Measurements from ENCODE around the gene NPTXR.

NPTXR gene

GRCh38 chr22:38775656-38776055 lies 68.2 kb downstream of the NPTXR start:
- H2AFZ ChIP-seq (ENCODE audit: insufficient read depth, low read length, poor library complexity) = no peak overlapping the region
- no peak overlapping the region for H3K4ac ChIP-seq (ENCODE audit: low read depth, low read length)
- H3K79me1 ChIP-seq (ENCODE audit: low read length) = no peaks in the 10 kb centered on the region
- H2BK12ac ChIP-seq (ENCODE audit: low read length) = no peak overlapping the region
- H3K23ac ChIP-seq (ENCODE audit: low read length) = no peak overlapping the region
- H3K27me3 ChIP-seq (ENCODE audit: insufficient read depth, low read length) = no peaks in the 10 kb centered on the region
- no peak for DNase-seq
- H3K9ac ChIP-seq (ENCODE audit: low read length) = no peak overlapping the region
- no peak overlapping the region for H4K12ac ChIP-seq (ENCODE audit: low read depth, low read length)
- peaks cover 0 to 11% of the 10 kb centered on the region in 2 experiments for H3K36me3 ChIP-seq (ENCODE audit: control insufficient read depth in 1 of 2, insufficient read depth in 2 of 2, low read length in 2 of 2)
- H3K14ac ChIP-seq (ENCODE audit: low read length) = no peak overlapping the region
- H3K4me2 ChIP-seq (ENCODE audit: low read length) = no peak overlapping the region
- no peaks in the 10 kb centered on the region for H3K9me3 ChIP-seq (ENCODE audit: insufficient read depth, low read depth, low read length)
- no peak overlapping the region for H2BK120ac ChIP-seq (ENCODE audit: insufficient read depth, low read length, poor library complexity)
- H3K27ac ChIP-seq (ENCODE audit: low read depth, low read length) = no peak overlapping the region
- no peak overlapping the region for H4K8ac ChIP-seq (ENCODE audit: low read depth, low read length)
- no peaks in the 10 kb centered on the region for H3K4me1 ChIP-seq (ENCODE audit: control insufficient read depth in 1 of 2, insufficient read depth in 2 of 2, low read length in 2 of 2)
- H3K4me3 ChIP-seq (ENCODE audit: low read depth, low read length) = no peak overlapping the region
- no peaks in the 10 kb centered on the region for H3K79me2 ChIP-seq (ENCODE audit: control insufficient read depth, insufficient read depth, low read length, poor library complexity)
- no CpG with 5 or more reads among the region's 13 CpGs for WGBS (ENCODE audit: extremely low coverage, insufficient coverage, insufficient read length)
- H2AK5ac ChIP-seq (ENCODE audit: low read length) = no peak overlapping the region
- no peak overlapping the region for H2BK5ac ChIP-seq (ENCODE audit: low read depth, low read length, poor library complexity)
- H4K91ac ChIP-seq (ENCODE audit: low read depth, low read length) = no peak overlapping the region
- H3K18ac ChIP-seq (ENCODE audit: low read length) = no peak overlapping the region

GRCh38 chr22:38774496-38775166 lies 69.2 kb downstream of the NPTXR start:
- no peak overlapping the region for H3K4me2 ChIP-seq (ENCODE audit: low read length)
- H3K4me1 ChIP-seq (ENCODE audit: control insufficient read depth in 1 of 2, insufficient read depth in 2 of 2, low read length in 2 of 2) = no peaks in the 10 kb centered on the region
- H3K14ac ChIP-seq (ENCODE audit: low read length) = no peak overlapping the region
- no peak overlapping the region for H2AFZ ChIP-seq (ENCODE audit: insufficient read depth, low read length, poor library complexity)
- no peak overlapping the region for H2BK120ac ChIP-seq (ENCODE audit: insufficient read depth, low read length, poor library complexity)
- H2AK5ac ChIP-seq (ENCODE audit: low read length) = no peak overlapping the region
- H4K8ac ChIP-seq (ENCODE audit: low read depth, low read length) = no peak overlapping the region
- H2BK5ac ChIP-seq (ENCODE audit: low read depth, low read length, poor library complexity) = no peak overlapping the region
- H3K23ac ChIP-seq (ENCODE audit: low read length) = no peak overlapping the region
- peaks cover 0 to 4% of the 10 kb centered on the region in 2 experiments for H3K36me3 ChIP-seq (ENCODE audit: control insufficient read depth in 1 of 2, insufficient read depth in 2 of 2, low read length in 2 of 2)
- H3K9me3 ChIP-seq (ENCODE audit: insufficient read depth, low read depth, low read length) = no peaks in the 10 kb centered on the region
- no peak overlapping the region for H3K9ac ChIP-seq (ENCODE audit: low read length)
- no CpG with 5 or more reads among the region's 11 CpGs for WGBS (ENCODE audit: extremely low coverage, insufficient coverage, insufficient read length)
- DNase-seq = no peak
- H4K12ac ChIP-seq (ENCODE audit: low read depth, low read length) = no peak overlapping the region
- no peak overlapping the region for H4K91ac ChIP-seq (ENCODE audit: low read depth, low read length)
- no peak overlapping the region for H3K27ac ChIP-seq (ENCODE audit: low read depth, low read length)
- no peak overlapping the region for H3K18ac ChIP-seq (ENCODE audit: low read length)
- no peaks in the 10 kb centered on the region for H3K79me1 ChIP-seq (ENCODE audit: low read length)
- no peaks in the 10 kb centered on the region for H3K79me2 ChIP-seq (ENCODE audit: control insufficient read depth, insufficient read depth, low read length, poor library complexity)
- no peaks in the 10 kb centered on the region for H3K27me3 ChIP-seq (ENCODE audit: insufficient read depth, low read length)
- H3K4me3 ChIP-seq (ENCODE audit: low read depth, low read length) = no peak overlapping the region
- no peak overlapping the region for H2BK12ac ChIP-seq (ENCODE audit: low read length)
- no peak overlapping the region for H3K4ac ChIP-seq (ENCODE audit: low read depth, low read length)

GRCh38 chr22:38773363-38773946 lies 70.4 kb downstream of the NPTXR start:
- Histone ChIP-seq H3K9me3 (ENCODE audit: insufficient read depth, low read depth, low read length) (no peaks in the 10 kb centered on the region), H3K4ac (ENCODE audit: low read depth, low read length) (no peak overlapping the region), H4K8ac (ENCODE audit: low read depth, low read length) (no peak overlapping the region), H2AK5ac (ENCODE audit: low read length) (no peak overlapping the region), H3K4me3 (ENCODE audit: low read depth, low read length) (no peak overlapping the region), H4K91ac (ENCODE audit: low read depth, low read length) (no peak overlapping the region), H3K14ac (ENCODE audit: low read length) (no peak overlapping the region), H4K12ac (ENCODE audit: low read depth, low read length) (no peak overlapping the region), H3K4me1 (ENCODE audit: control insufficient read depth in 1 of 2, insufficient read depth in 2 of 2, low read length in 2 of 2) (no peaks in the 10 kb centered on the region), H3K27ac (ENCODE audit: low read depth, low read length) (no peak overlapping the region), H3K36me3 (ENCODE audit: control insufficient read depth in 1 of 2, insufficient read depth in 2 of 2, low read length in 2 of 2) (no peaks in the 10 kb centered on the region), H2AFZ (ENCODE audit: insufficient read depth, low read length, poor library complexity) (no peak overlapping the region), H3K27me3 (ENCODE audit: insufficient read depth, low read length) (no peaks in the 10 kb centered on the region), H3K18ac (ENCODE audit: low read length) (no peak overlapping the region), H3K79me1 (ENCODE audit: low read length) (no peaks in the 10 kb centered on the region), H2BK12ac (ENCODE audit: low read length) (no peak overlapping the region), H3K9ac (ENCODE audit: low read length) (no peak overlapping the region), H3K79me2 (ENCODE audit: control insufficient read depth, insufficient read depth, low read length, poor library complexity) (no peaks in the 10 kb centered on the region), H3K4me2 (ENCODE audit: low read length) (no peak overlapping the region), H3K23ac (ENCODE audit: low read length) (no peak overlapping the region), H2BK120ac (ENCODE audit: insufficient read depth, low read length, poor library complexity) (no peak overlapping the region), H2BK5ac (ENCODE audit: low read depth, low read length, poor library complexity) (no peak overlapping the region)
- DNase-seq = no peak
- WGBS (ENCODE audit: extremely low coverage, insufficient coverage, insufficient read length) = no CpG with 5 or more reads among the region's 4 CpGs

- H3K79me2 ChIP-seq (ENCODE audit: control insufficient read depth, insufficient read depth, low read length, poor library complexity) = no peaks in the 10 kb centered on the region
- H3K14ac ChIP-seq (ENCODE audit: low read length) = no peak overlapping the region
- no peak overlapping the region for H4K91ac ChIP-seq (ENCODE audit: low read depth, low read length)
- H2BK12ac ChIP-seq (ENCODE audit: low read length) = no peak overlapping the region
- H3K4ac ChIP-seq (ENCODE audit: low read depth, low read length) = no peak overlapping the region
- H2AK5ac ChIP-seq (ENCODE audit: low read length) = no peak overlapping the region
- H3K18ac ChIP-seq (ENCODE audit: low read length) = no peak overlapping the region
- H3K9ac ChIP-seq (ENCODE audit: low read length) = no peak overlapping the region
- H3K23ac ChIP-seq (ENCODE audit: low read length) = no peak overlapping the region
- DNase-seq = no peak
- H4K8ac ChIP-seq (ENCODE audit: low read depth, low read length) = no peak overlapping the region
- H3K4me1 ChIP-seq (ENCODE audit: control insufficient read depth in 1 of 2, insufficient read depth in 2 of 2, low read length in 2 of 2) = no peaks in the 10 kb centered on the region
- no peaks in the 10 kb centered on the region for H3K27me3 ChIP-seq (ENCODE audit: insufficient read depth, low read length)
- no peaks in the 10 kb centered on the region for H3K79me1 ChIP-seq (ENCODE audit: low read length)
- no CpG with 5 or more reads among the region's 8 CpGs for WGBS (ENCODE audit: extremely low coverage, insufficient coverage, insufficient read length)
- no peak overlapping the region for H2AFZ ChIP-seq (ENCODE audit: insufficient read depth, low read length, poor library complexity)
- H3K27ac ChIP-seq (ENCODE audit: low read depth, low read length) = no peak overlapping the region
- H2BK5ac ChIP-seq (ENCODE audit: low read depth, low read length, poor library complexity) = no peak overlapping the region
- no peak overlapping the region for H2BK120ac ChIP-seq (ENCODE audit: insufficient read depth, low read length, poor library complexity)
- no peaks in the 10 kb centered on the region for H3K9me3 ChIP-seq (ENCODE audit: insufficient read depth, low read depth, low read length)
- no peak overlapping the region for H4K12ac ChIP-seq (ENCODE audit: low read depth, low read length)
- no peak overlapping the region for H3K4me2 ChIP-seq (ENCODE audit: low read length)
- no peaks in the 10 kb centered on the region for H3K36me3 ChIP-seq (ENCODE audit: control insufficient read depth in 1 of 2, insufficient read depth in 2 of 2, low read length in 2 of 2)
- H3K4me3 ChIP-seq (ENCODE audit: low read depth, low read length) = no peak overlapping the region
These were observed 71.3 kb downstream of the NPTXR start for GRCh38 chr22:38772623-38772873.

All from trophoblast cell (in vitro differentiated cells and primary cell).